Right renal cortex interstitium (tissue), 3 donors: Measurements from ENCODE around the gene SERF2. TPM values are rescaled to one million over a fixed set of nuclear protein-coding genes. Genes with fewer than 3 reads are reported as not detected.
"Not testable (repeated sequence)": the region's sequence is repeated elsewhere in the genome, so short reads cannot be mapped to it uniquely, and the experiment has no call there.

Source experiments
- DNase-seq, 3 donors: peaks; one replicate each; pipeline ENCODE4 v3.0.0-alpha.2; 2013; ENCODE audit warnings: low read depth in 3 of 3, low spot score in 2 of 3
- polyA plus RNA-seq, 3 donors: library from polyadenylated mRNA; unstranded; fragments of 120-200 nt; gene quantifications; one replicate each; pipeline ENCODE4 v1.2.1, GENCODE V29; 2013; ENCODE audit not compliant: insufficient read length in 3 of 3

SERF2 gene
- polyA plus RNA-seq, 3 donors = 559 to 719 (median 653) TPM

DNA sequence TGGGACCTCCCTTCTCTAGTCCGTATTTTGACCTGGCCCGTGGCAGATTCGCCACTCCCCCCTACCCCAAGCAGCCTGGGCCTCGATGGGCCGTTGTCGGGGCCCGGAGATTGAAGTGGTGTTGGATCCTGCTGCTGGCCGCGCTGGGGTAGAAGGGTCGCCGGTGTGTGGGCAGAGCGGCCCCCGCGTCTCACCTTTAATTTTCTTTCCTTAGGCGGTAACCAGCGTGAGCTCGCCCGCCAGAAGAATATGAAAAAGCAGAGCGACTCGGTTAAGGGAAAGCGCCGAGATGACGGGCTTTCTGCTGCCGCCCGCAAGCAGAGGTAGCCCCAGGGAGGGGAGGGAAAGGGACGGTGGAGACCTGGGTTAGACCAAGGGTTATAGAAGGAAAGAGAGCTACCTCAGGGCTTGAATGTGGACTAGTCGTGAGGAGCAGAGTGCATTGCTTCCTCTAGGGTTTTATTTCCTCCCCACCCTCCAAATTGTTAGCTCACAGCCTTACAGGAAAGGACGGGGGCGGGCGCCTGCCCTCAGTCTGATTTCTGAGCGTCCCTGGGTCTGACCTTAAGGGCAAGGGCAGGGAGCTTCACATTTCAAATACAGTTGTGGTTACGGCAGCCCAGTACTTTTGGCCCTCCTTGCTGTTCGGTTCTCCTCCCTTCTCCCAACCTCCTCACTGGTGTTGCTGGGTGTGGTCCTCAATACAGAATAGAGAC is 799 bp downstream of the SERF2 start:
- DNase-seq = no peak

DNA sequence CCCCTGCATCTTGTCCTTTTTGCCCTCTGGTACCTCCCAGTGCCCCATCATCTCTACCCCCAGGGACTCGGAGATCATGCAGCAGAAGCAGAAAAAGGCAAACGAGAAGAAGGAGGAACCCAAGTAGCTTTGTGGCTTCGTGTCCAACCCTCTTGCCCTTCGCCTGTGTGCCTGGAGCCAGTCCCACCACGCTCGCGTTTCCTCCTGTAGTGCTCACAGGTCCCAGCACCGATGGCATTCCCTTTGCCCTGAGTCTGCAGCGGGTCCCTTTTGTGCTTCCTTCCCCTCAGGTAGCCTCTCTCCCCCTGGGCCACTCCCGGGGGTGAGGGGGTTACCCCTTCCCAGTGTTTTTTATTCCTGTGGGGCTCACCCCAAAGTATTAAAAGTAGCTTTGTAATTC is 1.5 kb downstream of the SERF2 start:
- no peak for DNase-seq

DNA sequence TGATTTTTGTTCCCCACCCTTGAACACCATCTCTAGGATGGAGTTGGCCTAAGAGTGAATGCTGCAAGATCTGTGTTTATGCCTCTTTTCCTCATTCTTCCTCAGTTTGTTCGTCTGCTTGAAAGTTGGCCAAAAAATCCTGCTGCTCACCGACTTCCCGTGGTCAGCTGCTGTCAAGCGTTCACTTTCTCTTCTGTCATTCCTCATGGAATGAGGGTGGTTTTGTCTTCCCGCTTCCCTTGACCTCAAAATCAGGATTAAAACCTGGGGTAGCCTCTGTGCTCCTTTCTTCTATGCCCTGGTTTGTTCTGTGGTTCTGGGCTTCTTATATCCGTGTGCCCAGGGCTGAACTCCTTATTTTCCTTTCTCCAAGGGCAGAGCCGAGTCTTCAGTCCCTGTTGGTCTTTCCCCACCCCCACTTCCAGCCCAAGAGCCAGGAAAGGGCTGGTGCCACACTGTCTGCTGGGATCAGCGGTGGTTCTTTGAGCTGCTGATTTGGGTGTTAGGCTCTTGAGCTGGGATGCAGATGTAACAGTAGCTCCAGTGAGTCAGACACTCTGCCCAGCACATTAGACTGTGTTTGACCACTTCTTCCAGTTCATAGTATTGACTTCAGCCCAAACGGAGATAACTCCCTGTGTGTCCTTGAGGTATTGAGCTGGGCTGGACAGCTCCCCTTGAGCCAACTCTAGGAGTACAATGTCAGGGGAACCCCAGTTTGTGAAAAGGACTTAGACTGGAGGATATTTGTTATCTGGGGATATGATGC is 2.3 kb downstream of the SERF2 start:
- DNase-seq = no peak

DNA sequence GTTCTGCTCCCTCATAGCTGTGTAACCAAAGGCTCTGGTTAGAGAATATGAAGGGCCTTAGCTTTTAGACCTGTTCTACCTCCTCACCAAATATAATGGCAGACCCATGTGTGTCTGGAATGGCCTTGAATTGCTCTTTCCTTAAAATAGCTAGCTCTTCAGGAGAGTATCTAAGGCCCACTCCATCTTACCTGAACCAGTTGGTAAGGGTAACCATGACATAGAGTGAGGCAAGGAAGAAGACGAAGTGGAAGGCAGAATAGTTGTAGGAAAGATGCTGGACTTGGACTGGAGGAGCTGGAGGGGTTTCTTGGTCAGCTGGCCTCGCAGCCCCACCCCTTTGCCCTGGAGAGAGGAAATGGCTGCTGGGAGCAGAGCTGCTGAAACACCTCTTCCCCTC is 3.1 kb downstream of the SERF2 start:
- DNase-seq = no peak

DNA sequence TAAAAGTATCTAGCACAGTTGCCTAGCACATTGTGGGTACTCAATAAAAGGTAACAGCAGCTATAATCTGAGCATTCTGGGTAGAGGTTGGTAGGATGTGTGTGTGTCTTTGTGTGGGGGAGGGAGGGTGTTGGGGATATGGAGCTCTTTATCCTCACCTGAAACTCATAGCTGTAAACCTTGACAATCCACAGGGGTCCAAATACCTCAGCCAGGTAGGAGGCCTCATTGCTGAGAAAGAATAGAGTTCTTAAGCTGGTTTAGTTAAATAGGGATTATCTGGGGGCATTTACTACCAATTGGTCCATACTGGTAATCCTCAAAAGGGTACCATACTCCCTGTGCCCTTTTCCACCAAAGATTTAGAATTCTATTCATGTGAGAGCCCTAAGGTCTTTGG is 3.9 kb downstream of the SERF2 start:
- DNase-seq = no peak

DNA sequence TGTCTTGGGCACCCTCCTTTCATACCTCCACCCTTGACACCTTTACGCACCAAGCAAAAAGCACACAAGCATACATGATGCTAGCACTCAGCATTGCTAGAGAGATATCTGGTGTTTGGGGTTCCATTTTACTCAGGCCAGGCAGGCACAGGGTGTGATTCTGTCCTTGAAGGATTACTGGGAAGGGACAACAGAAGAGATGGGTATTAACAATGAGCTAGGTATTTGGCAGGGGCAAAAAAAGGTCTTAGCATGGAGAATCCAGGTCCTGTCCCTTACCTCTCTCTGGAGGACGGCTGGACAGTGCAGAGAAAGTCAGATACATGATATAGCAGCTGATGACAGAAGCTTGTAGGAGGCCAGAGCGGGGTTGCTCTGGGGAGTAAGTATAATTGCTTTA is 4.4 kb downstream of the SERF2 start:
- DNase-seq = no peak

DNA sequence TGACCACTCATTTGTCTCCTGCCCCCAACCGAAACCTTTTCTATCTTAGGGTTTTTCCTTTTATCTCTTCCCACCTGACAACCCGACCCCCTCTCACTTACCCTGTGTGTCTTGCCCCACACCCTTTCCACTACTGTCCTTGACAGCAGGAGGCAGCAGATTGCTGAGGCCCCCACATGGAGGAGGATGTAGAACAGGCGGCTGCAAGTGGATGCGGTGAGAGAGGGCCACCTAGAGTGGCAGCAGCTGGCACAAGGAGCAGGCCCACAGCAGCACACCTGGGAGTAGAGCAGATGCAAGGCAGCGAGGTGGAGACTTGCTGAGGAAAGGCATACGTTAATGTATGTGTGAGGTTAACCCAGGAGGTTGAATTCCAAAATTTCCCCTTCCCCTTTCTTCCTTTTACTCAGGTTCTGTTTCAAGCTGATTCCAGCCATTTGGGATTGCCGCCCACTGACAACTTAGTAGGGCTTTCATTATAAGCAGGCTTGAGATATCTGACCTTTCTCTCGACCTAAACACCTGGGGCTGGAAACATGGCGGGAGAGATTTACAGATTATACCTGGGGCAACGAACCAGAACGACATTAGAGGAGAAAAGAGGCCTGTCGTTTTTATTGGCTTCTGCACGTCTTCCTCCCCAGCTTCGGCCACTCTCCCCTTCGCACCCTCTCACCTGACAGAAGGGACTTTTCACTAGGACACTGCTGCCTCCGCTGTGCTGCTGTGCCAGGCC is 7.3 kb downstream of the SERF2 start:
- DNase-seq = no peak

DNA sequence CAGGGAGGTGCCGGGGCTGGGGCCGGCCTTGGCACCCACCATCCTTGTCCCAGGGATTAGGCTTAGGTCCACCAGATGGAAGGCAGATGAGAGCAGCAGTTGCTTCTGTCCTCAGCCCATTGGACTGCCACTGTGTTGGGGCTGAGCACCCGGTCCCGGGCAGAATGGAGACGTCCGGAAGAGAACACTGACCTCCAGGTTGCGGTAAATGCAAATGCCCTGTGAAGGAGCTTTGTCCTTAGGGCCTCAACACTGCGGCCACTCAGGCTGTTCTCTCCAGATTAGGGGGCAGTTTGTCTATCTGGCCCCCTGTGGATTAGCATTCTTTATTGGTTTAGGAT is 7.8 kb downstream of the SERF2 start, which contains the start of gene SERINC4:
Gene SERINC4 (minus strand): TSS at position 276 of the 341 bp plus-strand sequence. CDS start 234 bp downstream, at position 42.
- no peak for DNase-seq

DNA sequence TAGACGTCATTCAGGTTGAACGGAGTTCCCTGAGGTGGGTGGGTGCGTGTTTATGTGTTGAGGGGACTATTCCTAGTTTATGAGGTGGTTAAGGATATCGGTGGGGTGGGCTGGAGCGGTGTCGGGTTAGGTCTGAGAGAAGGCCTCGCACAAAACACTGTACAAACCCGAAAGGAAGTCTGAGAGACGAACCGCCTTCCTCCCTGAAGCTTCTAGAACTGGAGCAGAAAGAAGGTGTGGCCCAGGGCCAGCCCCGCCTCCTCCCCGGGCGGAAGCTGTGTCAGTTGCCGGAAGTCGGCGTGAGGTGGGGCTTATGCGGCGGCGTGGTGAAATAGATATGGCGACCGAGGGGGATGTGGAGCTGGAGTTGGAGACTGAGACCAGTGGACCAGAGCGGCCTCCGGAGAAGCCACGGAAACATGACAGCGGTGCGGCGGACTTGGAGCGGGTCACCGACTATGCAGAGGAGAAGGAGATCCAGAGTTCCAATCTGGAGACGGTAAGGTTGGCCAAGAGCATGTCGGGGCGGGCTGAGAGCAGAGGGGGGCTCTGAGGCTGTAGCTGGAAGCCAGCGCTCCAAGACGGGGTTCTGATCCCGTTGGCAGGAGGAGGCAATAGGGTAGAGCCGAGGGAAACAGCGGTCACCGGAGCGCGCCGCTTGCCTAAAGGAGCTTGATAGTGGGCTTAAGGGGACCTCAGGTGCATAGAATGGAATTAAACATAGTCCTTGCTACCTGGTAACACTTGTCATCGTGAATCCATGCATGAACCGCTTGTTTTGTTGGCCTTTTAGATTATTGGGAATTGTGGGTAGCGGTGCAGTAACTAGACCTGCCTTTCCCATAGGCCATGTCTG is 8.4 kb downstream of the SERF2 start, which contains the start of gene HYPK:
Gene HYPK (plus strand): TSS at position 314 of the 856 bp plus-strand sequence. CDS start 24 bp downstream, at position 338.
- DNase-seq = peak in 1 of 3 donors; percentile 84

DNA sequence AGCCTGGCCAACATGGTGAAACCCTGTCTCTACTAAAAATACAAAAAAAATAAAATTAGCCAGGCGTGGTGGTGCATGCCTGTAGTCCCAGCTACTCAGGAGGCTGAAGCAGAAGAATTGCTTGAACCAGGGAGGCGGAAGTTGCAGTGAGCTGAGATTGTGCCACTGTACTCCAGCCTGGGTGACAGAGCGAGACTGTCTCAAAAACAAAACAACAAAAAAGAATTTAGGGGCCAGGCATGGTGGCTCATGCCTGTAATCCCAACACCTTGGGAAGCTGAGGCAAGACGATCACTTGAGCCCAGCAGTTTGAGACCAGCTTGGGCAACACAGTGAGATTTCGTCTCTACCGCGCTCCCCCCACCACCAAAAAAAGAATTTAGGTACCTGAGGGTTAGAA is 10.6 kb downstream of the SERF2 start:
- DNase-seq = not testable (repeated sequence)

DNA sequence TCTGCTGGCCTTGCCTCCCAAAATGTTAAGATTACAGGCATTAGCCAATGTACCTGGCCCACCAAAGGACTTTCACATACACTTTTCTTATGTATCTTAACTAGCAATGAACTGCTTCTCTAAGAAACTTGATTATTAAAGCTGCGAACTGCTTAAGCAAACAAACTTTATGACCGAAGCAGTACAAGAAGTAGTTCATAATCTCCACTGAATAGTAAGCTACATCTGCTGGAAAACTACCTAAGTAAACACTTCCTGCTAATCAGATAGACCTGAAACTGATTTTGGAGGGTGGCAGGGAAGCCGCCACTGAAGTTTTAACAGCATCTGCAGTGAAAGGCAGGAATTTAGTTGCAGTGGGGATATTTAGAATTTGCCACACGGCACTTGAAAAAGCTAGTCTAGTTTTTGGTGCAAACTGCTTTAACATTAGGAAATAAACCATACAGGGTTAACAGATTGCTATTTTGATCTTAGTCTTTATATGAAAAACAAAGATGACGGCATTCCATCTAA is 16.4 kb downstream of the SERF2 start:
- DNase-seq = no peak

DNA sequence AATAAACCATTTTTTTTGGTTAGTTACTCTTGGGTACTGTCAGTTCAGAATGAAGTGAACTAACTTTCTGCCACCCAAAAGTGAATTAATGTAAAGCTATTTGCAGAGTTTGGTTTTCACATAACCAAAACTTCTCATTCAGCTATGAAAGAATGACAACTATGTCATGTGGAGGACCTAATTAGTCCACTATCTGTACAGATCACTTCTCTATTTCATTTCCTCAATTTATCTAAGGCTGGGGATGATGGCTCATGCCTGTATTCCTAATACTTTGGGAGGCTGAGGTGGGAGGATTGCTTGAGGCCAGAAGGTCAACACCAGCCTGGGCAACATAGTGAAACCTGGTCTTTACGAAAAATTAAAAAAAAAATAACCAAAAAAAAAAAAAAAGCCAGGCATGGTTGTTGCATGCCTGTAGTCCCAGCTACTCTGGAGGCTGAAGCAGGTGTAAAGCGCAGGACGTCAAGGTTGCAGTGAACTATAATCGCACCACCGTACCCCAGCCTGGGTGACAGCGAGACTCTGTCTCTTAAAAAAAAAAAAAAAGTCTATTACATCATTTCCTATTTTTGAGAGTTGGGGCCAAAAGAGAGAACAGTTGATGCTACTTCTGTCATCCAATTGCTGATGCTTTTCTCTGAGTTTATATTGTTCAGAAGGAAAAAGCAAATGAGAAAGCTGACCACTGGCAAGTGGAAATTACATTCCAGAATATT is 17.0 kb downstream of the SERF2 start:
- DNase-seq = no peak

DNA sequence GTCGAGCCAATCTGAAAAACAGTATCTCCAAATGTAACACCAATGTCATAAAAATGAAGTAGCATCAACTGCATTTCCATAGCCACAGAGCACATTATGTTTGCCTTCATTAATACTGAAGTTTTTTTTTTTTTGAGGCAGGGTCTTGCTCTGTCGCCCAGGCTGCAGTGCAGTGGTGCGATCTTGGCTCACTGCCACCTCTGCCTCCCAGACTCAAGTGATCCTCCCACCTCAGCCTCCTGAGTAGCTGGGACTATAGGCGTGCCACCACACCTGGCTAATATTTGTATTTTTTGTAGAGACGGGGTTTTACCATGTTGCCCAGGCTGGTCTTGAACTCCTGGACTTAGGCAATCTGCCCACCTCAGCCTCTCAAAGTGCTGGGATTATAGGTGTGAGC is 22.9 kb downstream of the SERF2 start:
- DNase-seq = not testable (repeated sequence)

DNA sequence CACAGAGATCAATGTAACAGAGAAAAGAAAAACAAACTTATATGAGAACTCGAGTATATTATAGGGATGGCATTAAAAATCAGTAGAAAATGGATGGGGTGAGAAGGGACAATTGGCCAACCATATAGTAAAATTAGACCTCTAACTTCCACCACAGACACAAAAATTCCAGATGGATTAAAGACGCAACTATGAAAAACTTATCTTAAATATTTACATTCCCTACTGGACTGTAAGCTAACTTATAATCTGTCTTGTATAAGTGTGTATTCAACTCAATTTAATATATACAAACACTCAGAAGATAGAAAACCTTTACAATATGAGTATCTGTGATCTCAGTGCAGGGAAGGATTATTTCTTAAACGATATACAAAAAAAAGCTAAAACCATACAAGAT is 29.4 kb downstream of the SERF2 start:
- no peak for DNase-seq

DNA sequence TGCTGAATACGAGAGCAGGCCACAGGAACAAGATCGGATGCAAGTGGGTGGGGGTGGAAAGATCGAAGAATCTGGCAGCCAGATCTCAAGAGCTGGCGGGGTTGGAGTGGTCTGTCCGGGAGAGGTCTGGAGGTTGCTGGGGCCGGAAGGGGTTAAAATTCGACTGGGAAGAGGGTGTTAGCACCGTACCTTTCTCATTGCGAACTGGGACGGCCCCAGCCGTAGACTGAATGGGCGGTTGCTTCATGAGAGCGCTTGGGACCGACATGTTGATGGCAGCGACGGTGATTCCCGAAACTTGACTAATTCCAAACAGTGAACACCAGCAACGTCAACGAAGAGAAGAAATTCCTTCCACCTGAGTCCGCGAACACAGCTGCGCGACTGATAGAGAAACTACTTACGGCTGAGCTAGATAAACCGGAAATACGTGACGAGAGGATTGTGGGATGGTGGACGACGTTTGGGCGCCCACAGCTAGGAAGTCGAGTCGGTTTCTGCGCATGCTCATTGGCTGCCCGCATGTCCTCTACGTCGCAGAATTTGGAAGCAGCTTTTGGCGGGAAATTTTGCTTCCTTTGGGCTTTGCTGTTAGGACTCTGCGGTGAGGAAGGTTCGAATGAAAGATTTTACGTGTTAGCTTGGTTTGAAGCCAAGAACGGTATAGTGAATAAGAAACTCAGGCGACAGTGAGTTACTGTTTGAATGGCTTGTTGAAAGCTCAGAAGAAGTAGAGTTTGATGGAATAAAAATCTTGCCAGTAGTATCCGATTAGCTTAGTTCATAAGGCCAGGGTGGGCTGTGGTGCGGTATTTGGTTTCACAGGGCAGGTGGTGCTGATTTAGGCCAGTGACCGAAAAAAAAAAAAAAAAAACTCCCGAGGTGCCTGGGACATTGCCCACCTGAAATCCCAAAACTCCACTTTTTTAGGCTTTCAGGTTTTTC is 32.5 kb downstream of the SERF2 start, which contains the start of gene MFAP1:
Gene MFAP1 (minus strand): TSS at position 389 of the 945 bp plus-strand sequence. CDS start 121 bp downstream, at position 268.
- peak; percentile 88 to 93 (median 89) for DNase-seq

DNA sequence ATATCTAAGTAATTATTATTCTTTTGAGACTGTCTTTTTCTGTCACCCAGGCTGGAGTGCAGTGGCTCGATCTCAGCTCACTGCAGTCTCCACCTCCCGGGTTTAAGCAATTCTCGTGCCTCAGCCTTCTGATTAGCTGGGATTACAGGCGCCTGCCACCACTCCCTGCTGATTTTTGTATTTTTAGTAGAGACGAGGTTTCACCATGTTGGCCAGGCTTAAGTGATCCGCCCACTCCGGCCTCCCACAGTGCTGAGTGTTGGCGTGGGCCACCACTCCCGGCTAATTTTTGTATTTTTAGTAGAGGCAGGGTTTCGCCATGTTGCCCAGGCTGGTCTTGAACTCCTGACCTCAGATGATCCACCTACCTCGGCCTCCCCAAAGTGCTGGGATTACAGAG is 33.2 kb downstream of the SERF2 start:
- not testable (repeated sequence) for DNase-seq

DNA sequence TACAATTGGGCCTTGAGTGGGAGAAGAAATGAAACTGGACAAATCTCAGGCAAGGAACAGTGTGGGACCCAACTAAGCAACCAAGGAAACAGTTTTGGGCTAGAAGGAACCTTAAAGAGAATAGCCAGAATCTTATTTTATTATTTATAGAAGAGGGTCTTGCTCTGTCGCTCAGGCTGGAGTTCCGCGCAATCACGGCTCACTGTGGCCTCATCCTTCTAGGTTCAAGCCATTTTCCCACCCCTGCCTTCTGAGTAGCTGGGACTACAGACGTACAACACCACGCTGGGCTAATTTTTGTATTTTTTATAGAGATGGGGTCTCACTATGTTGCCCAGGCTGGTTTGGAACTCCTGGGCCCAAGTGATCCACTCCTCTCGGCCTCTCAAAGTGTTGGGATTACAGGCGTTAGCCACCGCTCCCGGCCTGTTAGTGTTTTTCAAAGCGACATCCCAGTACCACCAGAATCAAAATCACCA is 33.9 kb downstream of the SERF2 start:
- no peak for DNase-seq
